DOHH2 (cell line): ENCODE data around the gene CDNF.

Experiments used
- CTCF ChIP-seq: fragments of 200-600 bp; sonication (generic); IDR thresholded peaks from one replicate; pipeline ENCODE4 v1.5.1; 2014; ENCODE audit warnings: antibody characterized with exemption, mild to moderate bottlenecking, low read depth, low read length; ENCODE audit not compliant: poor library complexity, severe bottlenecking
- EZH2phosphoT487 ChIP-seq: fragments of 200-600 bp; sonication (generic); IDR thresholded peaks from 2 replicates; pipeline ENCODE4 v1.6.1; 2017; ENCODE audit warnings: borderline replicate concordance, mild to moderate bottlenecking, antibody characterized with exemption, low read length, moderate library complexity, mixed read lengths

GRCh38 chr10:14823966-14824365 lies 13.9 kb downstream of the CDNF start:
- TF ChIP-seq CTCF, result no peak
- TF ChIP-seq EZH2phosphoT487, result no peak
